Neuron (in vitro differentiated cells): ENCODE results near the gene RAC3.

ENCODE experiments used
- H2AFZ ChIP-seq: one replicate; pipeline ENCODE4 v1.6.1; 2013; ENCODE audit warnings: low read depth, mild to moderate bottlenecking, inconsistent platforms, low read length, moderate library complexity
- H3K27me3 ChIP-seq: one replicate; pipeline ENCODE4 v1.6.1; 2013; ENCODE audit warnings: low read length; ENCODE audit not compliant: insufficient read depth
- H3K36me3 ChIP-seq: one replicate; pipeline ENCODE4 v1.6.1; 2013; ENCODE audit warnings: low read length; ENCODE audit not compliant: insufficient read depth
- H3K4me1 ChIP-seq: one replicate; pipeline ENCODE4 v1.6.1; 2013; ENCODE audit warnings: low read length; ENCODE audit not compliant: insufficient read depth
- H3K4me3 ChIP-seq: 2 replicates; pipeline ENCODE4 v1.5.1; 2013; ENCODE audit warnings: mild to moderate bottlenecking, low read length, moderate library complexity
- H3K9me3 ChIP-seq: one replicate; pipeline ENCODE4 v1.6.1; 2013; ENCODE audit warnings: low read length

Gene RAC3

DNA sequence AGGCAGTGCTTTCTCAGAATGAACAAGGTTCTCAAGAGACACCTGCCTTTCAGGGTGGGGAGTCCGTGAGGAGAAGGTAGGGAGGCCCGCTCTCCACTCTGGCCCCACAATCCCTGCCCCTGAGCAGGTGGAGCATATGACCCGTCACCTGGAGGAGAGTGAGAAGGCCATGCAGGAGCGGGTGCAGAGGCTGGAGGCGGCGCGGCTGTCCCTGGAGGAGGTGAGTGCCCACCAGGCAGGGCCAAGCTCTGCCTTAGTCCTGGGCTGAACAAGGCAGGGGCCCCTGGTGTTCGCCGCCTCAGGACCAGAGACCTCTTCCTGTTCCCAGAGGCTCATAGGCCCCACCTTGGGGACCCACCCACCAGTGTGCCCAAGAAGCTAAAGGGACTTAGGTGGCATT lies 2.5 kb upstream of the RAC3 start:
- Histone ChIP-seq H3K4me3 (no peak overlapping the region), H3K27me3 (no peaks in the 10 kb centered on the region), H3K4me1 (peaks cover 26% of the 10 kb centered on the region), H2AFZ (no peak overlapping the region), H3K9me3 (no peaks in the 10 kb centered on the region), H3K36me3 (no peaks in the 10 kb centered on the region)

DNA sequence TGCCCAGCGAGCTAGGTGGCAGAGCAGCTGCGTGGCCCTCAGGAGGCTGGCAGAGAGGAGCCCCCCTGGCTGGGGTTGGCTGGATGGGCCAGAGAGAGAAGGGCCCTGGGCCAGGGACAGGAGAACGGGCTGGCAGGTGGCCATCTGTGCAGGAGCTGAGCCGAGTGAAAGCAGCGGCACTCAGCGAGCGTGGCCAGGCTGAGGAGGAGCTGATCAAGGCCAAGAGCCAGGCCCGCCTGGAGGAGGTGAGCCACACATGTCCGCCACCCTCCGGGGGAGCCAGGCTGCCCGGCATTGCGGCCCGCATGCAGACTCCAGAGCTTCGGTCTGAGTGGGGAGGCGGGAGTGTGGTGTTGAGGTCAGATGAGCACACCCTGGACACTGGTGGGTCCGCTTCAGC lies 2.1 kb upstream of the RAC3 start:
- no peaks in the 10 kb centered on the region for H3K27me3 ChIP-seq
- H3K4me3 ChIP-seq = no peak overlapping the region
- no peaks in the 10 kb centered on the region for H3K9me3 ChIP-seq
- no peaks in the 10 kb centered on the region for H3K36me3 ChIP-seq
- H3K4me1 ChIP-seq = peaks cover 25% of the 10 kb centered on the region
- H2AFZ ChIP-seq = no peak overlapping the region

DNA sequence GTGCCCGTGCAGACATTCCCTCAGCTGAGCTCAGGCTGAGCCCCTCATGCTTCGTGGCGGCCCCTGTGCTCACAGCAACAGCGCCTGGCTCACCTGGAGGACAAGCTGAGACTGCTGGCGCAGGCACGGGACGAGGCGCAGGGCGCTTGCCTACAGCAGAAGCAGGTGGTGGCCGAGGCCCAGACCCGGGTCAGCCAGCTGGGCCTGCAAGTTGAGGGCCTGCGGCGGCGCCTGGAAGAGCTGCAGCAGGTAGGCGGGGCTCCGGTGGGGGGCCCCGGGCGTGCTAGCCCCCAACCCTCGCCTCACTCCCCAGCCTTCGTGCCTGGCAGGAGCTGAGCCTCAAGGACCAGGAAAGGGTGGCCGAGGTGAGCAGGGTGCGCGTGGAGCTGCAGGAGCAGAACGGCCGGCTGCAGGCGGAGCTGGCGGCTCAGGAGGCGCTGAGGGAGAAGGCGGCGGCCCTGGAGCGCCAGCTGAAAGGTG lies 1.4 kb upstream of the RAC3 start:
- H3K36me3 ChIP-seq = no peaks in the 10 kb centered on the region
- no peaks in the 10 kb centered on the region for H3K9me3 ChIP-seq
- H2AFZ ChIP-seq = no peak overlapping the region
- no peak overlapping the region for H3K4me3 ChIP-seq
- H3K27me3 ChIP-seq = no peaks in the 10 kb centered on the region
- peaks cover 21% of the 10 kb centered on the region for H3K4me1 ChIP-seq

DNA sequence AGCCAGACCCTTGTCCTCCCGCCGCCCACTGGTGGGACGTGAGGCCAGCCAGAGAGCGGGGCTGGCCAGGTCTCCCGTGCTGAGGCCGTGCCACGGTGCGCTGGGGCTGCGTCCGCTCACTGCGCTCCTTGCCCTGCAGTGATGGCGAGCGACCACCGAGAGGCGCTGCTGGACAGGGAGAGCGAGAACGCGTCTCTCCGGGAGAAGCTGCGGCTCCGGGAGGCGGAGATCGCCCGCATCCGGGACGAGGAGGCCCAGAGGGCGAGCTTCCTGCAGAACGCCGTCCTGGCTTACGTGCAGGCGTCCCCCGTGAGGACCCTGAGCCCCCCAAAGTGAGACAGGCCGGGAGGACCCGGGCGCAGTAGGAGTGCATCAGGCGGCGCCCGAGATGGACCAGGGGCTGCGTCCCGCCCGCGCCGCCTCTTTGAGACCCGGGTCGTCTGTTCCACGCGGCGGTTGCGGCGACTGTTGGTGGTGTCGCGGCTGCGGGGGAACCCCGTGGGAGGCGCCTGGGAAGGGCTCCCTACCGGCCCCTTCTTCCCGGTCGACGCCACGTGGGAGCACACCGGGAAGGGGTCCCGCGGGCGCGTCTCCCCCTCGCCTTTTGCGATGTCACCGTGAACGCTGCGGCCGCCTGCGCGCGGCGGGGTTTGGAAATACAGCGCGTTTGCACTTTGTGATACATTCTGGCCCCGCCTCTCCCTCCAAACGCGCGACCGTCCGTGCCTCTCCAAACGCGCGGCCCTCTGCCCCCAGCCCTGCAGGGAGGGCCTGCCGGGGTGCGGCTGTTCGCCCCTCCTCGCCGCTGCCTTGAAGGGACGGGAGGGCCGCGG lies 792 bp upstream of the RAC3 start:
- no peaks in the 10 kb centered on the region for H3K27me3 ChIP-seq
- H3K4me1 ChIP-seq = peaks cover 21% of the 10 kb centered on the region
- H3K4me3 ChIP-seq = peak overlapping the region; percentile 38
- no peaks in the 10 kb centered on the region for H3K9me3 ChIP-seq
- H3K36me3 ChIP-seq = peaks cover 5% of the 10 kb centered on the region
- H2AFZ ChIP-seq = peak overlapping the region; percentile 74

DNA sequence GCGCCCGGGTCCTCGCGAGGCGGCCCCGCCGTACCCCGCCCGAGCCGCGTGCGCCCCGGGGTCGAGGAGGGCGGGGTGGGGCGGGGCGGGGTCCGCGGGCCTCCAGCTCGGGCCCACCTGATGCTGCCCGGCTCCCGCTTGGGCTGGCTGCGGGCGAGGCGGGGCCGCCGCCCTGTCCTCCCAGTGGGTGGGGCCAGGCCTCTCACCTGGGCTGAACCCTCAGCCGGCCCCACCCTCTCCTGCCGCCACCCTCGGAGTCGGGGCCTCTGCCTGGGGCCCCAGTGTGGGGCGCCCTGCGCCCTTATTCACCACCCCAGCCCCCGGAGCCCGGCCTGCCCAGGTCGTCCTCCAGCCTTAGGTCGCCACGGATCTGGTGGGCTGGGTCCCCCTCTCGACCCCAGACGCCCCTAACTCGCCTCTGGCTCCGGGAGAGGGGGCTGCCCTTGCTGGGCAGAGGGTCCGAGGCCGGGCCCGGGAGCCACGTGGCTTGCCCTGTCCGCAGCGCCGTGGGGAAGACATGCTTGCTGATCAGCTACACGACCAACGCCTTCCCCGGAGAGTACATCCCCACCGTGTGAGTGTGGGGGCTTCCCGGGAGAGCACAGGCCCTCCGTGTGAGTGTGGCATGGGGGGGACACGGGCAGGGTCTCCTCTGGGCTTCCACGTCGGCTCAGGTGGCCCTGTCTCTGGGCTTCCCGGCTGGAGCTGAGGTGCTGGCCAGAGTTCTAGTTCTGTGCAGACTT lies 578 bp downstream of the RAC3 start:
- Histone ChIP-seq H3K36me3 (peaks cover 7% of the 10 kb centered on the region), H2AFZ (no peak overlapping the region), H3K4me3 (peak overlapping the region; percentile 39), H3K27me3 (no peaks in the 10 kb centered on the region), H3K9me3 (no peaks in the 10 kb centered on the region), H3K4me1 (peaks cover 33% of the 10 kb centered on the region)

DNA sequence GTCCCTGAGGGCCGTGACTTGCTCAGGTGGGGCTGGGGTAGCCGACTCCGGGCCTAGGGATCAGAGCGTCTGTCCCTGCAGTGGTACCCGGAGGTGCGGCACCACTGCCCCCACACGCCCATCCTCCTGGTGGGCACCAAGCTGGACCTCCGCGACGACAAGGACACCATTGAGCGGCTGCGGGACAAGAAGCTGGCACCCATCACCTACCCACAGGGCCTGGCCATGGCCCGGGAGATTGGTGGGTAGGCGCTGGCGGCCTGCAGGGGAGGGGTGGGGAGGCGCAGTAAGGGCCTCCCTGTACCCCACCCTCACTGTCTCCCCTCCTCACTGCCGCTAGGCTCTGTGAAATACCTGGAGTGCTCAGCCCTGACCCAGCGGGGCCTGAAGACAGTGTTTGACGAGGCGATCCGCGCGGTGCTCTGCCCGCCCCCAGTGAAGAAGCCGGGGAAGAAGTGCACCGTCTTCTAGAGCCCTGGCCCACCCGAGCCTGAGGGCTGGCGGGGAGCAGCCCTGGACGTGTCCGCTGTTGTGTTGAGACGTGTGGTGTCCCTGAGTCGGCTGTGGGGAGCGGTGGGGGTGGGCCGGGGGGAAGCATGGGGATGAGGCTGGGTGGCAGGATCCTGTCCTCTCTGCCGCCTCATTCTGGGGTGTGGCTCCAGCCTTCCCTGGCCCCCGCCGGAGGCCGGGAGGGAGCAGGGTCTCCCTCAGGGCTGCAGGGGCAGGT lies 2.0 kb downstream of the RAC3 start:
- H2AFZ ChIP-seq = no peak overlapping the region
- peaks cover 7% of the 10 kb centered on the region for H3K36me3 ChIP-seq
- H3K9me3 ChIP-seq = no peaks in the 10 kb centered on the region
- H3K27me3 ChIP-seq = no peaks in the 10 kb centered on the region
- H3K4me1 ChIP-seq = peaks cover 33% of the 10 kb centered on the region
- no peak overlapping the region for H3K4me3 ChIP-seq

DNA sequence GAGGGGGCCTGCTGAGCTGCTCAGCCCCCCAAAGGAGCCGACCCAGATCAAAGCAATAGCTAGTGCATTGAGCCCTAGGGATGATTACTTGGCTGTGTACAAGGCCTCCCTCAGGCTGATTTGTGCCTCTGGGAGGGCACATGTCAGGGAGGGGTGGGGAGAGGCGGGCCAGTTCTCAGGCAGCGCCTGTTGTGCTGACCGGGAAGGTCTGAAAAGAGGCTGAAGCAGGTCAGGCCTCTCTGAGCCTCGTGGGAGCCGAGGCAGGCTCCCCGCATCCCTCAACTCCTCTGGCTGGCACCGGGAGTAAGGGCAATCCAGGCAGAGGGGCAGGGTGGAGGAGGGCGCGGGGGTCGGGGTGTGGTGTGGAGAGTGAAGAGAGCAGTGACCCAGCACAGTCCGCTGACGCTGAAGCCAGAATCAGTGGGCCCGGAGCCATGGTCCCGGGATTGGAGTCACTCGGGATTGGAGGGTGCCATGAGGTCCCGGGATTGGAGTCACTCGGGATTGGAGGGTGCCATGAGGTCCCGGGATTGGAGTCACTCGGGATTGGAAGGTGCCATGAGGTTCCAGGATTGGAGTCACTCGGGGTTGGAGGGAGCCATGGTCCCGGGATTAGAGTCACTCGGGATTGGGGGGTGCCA lies 3.0 kb downstream of the RAC3 start:
- H3K27me3 ChIP-seq = no peaks in the 10 kb centered on the region
- H3K36me3 ChIP-seq = peaks cover 7% of the 10 kb centered on the region
- no peak overlapping the region for H2AFZ ChIP-seq
- no peaks in the 10 kb centered on the region for H3K9me3 ChIP-seq
- H3K4me1 ChIP-seq = peaks cover 33% of the 10 kb centered on the region
- no peak overlapping the region for H3K4me3 ChIP-seq

DNA sequence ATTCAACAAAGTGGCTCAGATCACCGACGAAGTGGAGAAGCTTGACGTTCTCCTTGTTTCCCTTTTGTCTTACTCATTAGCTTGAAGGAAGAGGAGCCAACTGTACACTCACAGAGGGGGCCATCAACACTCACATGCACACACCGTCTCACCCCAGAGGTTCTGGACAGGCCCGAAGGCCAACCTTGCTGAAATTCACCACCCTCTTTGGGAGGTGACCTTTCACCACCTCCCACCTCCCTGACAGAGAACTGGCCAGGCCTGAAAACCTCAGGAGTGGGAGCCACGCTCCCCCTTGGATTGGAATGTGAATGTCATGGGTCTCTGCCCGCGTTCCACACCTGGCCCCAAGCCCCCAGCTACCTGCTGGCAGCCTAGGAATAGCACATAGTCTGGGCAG lies 4.0 kb downstream of the RAC3 start:
- Histone ChIP-seq H3K36me3 (peaks cover 7% of the 10 kb centered on the region), H2AFZ (no peak overlapping the region), H3K9me3 (no peaks in the 10 kb centered on the region), H3K4me1 (peaks cover 30% of the 10 kb centered on the region), H3K4me3 (no peak overlapping the region), H3K27me3 (no peaks in the 10 kb centered on the region)

DNA sequence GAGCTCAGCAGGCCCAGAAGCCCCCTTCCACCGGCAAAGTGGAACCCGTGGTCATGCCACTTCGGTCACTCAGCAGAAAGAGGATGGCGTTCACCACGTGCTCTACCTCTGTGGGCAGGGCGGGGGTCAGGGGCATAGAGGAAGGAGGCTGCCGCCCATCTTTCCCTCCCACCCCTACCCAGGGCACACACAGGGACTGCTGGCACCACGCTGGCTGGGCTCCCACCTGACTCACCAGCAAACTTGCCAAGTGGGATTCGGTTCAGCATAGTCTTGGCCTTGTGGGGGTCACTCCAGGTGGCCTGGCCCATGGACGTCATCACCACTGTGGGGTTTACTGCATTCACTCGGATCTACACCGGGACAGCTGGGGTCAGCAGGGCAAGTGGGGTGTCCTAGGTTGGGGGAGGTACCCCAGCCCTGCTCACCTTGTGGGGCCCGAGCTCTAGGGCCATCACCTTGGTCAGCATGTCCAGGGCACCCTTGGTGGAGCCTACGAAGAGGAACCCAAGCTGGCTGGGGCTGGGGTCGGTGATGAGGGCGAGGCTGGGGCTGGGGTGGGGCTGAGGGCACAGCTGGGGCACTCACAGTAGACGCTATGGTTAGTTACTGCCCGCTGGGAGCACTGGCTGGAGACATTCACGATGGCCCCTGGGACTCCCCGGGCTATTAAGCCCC lies 4.6 kb downstream of the RAC3 start:
- no peak overlapping the region for H2AFZ ChIP-seq
- peaks cover 7% of the 10 kb centered on the region for H3K36me3 ChIP-seq
- peaks cover 27% of the 10 kb centered on the region for H3K4me1 ChIP-seq
- H3K9me3 ChIP-seq = no peaks in the 10 kb centered on the region
- no peaks in the 10 kb centered on the region for H3K27me3 ChIP-seq
- H3K4me3 ChIP-seq = peak overlapping the region; percentile 85

DNA sequence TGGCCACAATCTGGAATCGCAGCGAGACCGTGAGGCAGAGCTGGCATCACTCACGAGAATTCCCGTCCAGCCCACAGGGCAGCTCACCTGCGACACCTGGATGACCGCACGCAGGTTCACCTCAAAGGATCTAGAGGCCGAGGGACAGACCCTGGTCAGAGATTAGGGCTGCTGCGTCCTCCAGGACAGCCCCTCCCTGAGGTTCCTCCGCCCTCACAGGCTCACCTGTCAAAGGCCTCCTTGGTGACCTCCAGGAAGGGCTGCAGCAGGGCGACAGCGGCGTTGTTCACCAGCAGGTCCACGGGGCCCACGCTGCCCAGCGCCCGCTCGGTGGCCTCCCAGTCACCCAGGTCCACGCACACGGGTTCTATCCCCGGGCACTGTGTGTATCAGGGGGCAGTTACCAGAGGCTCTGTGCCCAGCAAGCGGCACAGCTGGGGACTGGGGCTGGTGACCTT lies 5.2 kb downstream of the RAC3 start:
- Histone ChIP-seq H3K27me3 (no peaks in the 10 kb centered on the region), H2AFZ (no peak overlapping the region), H3K4me3 (peak overlapping the region; percentile 85), H3K9me3 (no peaks in the 10 kb centered on the region), H3K36me3 (peaks cover 7% of the 10 kb centered on the region), H3K4me1 (peaks cover 27% of the 10 kb centered on the region)

DNA sequence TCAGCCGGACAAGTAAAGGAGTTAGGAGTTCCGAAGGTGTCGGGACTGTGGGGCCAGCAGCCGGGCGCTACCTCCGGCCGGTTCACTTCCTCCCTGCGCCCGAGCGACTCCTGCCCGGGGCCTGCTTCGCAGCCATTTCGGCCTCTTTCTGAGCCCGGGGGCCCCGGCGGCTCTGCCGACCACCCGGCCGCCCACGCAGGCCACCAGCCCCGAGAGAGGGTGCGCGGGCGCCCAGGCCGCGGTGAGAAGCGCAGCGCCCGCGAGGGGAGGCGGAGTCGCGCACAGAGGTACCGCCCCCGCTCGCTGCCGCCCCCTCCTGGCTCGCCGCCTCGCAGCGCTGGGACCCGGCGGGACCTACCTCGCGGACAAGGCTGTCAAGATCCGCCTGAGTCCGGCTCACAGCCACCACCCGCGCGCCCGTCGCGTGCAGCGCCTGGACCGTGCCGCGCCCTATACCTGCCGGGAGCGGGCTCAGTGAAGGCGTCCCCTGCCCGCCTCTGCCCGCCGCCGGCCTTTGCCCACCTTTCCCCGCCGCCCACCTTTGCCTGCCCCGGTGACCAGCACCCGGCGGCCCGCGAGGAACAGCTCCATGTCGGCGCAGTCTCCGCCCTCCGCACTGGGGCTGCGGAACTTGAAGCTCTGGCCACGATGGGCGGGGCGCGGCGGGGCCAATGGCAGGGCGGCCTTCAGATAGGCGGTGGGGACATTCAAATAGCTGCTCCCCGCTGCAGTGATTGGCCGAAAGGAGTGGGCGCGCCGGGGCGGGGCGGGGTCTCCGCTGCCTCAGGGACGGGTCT lies 5.8 kb downstream of the RAC3 start, which contains the start of gene DCXR:
Gene DCXR, minus strand, starts transcription at position 606 of the 797 bp plus-strand sequence. Its CDS starts 15 bp downstream, at position 591.
- peak within 1 kb of the TSS; percentile 33 for H2AFZ ChIP-seq
- peaks cover 23% of the 10 kb centered on the region for H3K4me1 ChIP-seq
- H3K36me3 ChIP-seq = peaks cover 7% of the 10 kb centered on the region
- H3K27me3 ChIP-seq = no peaks in the 10 kb centered on the region
- peak within 1 kb of the TSS; percentile 85 for H3K4me3 ChIP-seq
- H3K9me3 ChIP-seq = no peaks in the 10 kb centered on the region

DNA sequence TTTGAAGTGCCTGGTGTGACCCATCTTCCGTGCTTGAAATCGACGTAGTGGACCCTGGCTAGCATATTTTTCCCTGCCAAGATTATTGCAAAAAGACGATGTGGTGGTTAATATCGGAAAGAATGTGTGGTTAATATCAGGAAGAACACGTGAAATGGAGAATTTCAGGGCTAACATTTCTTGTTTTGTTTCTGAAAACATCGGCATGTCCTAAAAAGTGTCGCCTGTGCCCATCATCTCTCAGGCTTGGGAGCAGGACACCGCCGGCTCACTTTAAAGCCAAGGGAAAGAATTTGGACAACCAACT lies 6.4 kb downstream of the RAC3 start:
- H2AFZ ChIP-seq = peak overlapping the region; percentile 33
- H3K4me1 ChIP-seq = peaks cover 17% of the 10 kb centered on the region
- peaks cover 7% of the 10 kb centered on the region for H3K36me3 ChIP-seq
- H3K4me3 ChIP-seq = peak overlapping the region; percentile 85
- H3K27me3 ChIP-seq = no peaks in the 10 kb centered on the region
- H3K9me3 ChIP-seq = no peaks in the 10 kb centered on the region
